HepG2 (cell line): ENCODE measurements around the gene MEF2B. TPM values are rescaled to one million over a fixed set of nuclear protein-coding genes. Genes with fewer than 3 reads are reported as not detected.

Experiments
- BCL6 ChIP-seq: IDR thresholded peaks from 2 replicates; pipeline ENCODE4 v1.6.1; 2016; ENCODE audit warnings: missing genetic modification reagents, missing compliant biosample characterization
- CBFB ChIP-seq: sonication (generic); formaldehyde crosslinking; IDR thresholded peaks from 2 replicates; pipeline ENCODE4 v1.4.0; 2020; ENCODE audit warnings: missing genetic modification reagents
- CHCHD3 ChIP-seq: sonication (generic); formaldehyde crosslinking; IDR thresholded peaks from 2 replicates; pipeline ENCODE4 v1.8.0; 2022; ENCODE audit warnings: mild to moderate bottlenecking, missing genetic modification reagents, moderate library complexity
- HDAC2 ChIP-seq: sonication (generic); formaldehyde crosslinking; IDR thresholded peaks from 2 replicates; pipeline ENCODE4 v1.4.0; 2020; ENCODE audit warnings: missing genetic modification reagents
- MIXL1 ChIP-seq: IDR thresholded peaks from 2 replicates; pipeline ENCODE4 v1.6.1; 2016
- NFKBIZ ChIP-seq: IDR thresholded peaks from 2 replicates; pipeline ENCODE4 v1.6.1; 2018; ENCODE audit warnings: missing genetic modification reagents, missing compliant biosample characterization
- NFRKB ChIP-seq: fragments of 450-650 bp; IDR thresholded peaks from 2 replicates; pipeline ENCODE4 v1.6.1; 2017
- PAF1 ChIP-seq: IDR thresholded peaks from 2 replicates; pipeline ENCODE4 v1.6.1; 2016; ENCODE audit warnings: missing genetic modification reagents, missing compliant biosample characterization
- RAD21 ChIP-seq: fragments of 450-650 bp; formaldehyde crosslinking; IDR thresholded peaks from 2 replicates; pipeline ENCODE4 v1.5.0; 2020; ENCODE audit warnings: mild to moderate bottlenecking
- SAP130 ChIP-seq: IDR thresholded peaks from 2 replicates; pipeline ENCODE4 v1.6.1; 2016; ENCODE audit warnings: low read depth
- TBX3 ChIP-seq: fragments of 450-650 bp; IDR thresholded peaks from 2 replicates; pipeline ENCODE4 v1.6.1; 2017; ENCODE audit warnings: antibody characterized with exemption, mild to moderate bottlenecking, inconsistent platforms, borderline replicate concordance
- THYN1 ChIP-seq: sonication (generic); formaldehyde crosslinking; IDR thresholded peaks from 2 replicates; pipeline ENCODE4 v1.8.1; 2023; ENCODE audit warnings: low read depth, mild to moderate bottlenecking, moderate library complexity, missing genetic modification reagents, borderline replicate concordance
- U2AF1 ChIP-seq: fragments of 200-400 bp; formaldehyde crosslinking; optimal IDR thresholded peaks from 2 replicates; pipeline ENCODE3; 2017; ENCODE audit warnings: mild to moderate bottlenecking, low read depth, low read length
- XRCC5 ChIP-seq: fragments of 200-400 bp; formaldehyde crosslinking; optimal IDR thresholded peaks from 2 replicates; pipeline ENCODE3; 2017; ENCODE audit warnings: mild to moderate bottlenecking, low read length
- ZBTB3 ChIP-seq: sonication (generic); formaldehyde crosslinking; IDR thresholded peaks from 2 replicates; pipeline ENCODE4 v1.4.0; 2020; ENCODE audit warnings: low read depth, mild to moderate bottlenecking, moderate library complexity, missing genetic modification reagents, borderline replicate concordance
- ZFP36L1 ChIP-seq: sonication (generic); formaldehyde crosslinking; IDR thresholded peaks from 2 replicates; pipeline ENCODE4 v1.8.0; 2022; ENCODE audit warnings: mild to moderate bottlenecking, missing genetic modification reagents, moderate library complexity
- ZFP90 ChIP-seq: sonication (generic); formaldehyde crosslinking; IDR thresholded peaks from 2 replicates; pipeline ENCODE4 v1.8.0; 2022; ENCODE audit warnings: missing genetic modification reagents, mild to moderate bottlenecking, inconsistent platforms, borderline replicate concordance
- ZNF816 ChIP-seq: sonication (generic); formaldehyde crosslinking; IDR thresholded peaks from 2 replicates; pipeline ENCODE4 v1.8.0; 2022; ENCODE audit warnings: missing genetic modification reagents, mild to moderate bottlenecking, borderline replicate concordance
- polyA plus RNA-seq, 8 experiments: library from polyadenylated mRNA; depleted of rRNA in 3 of 8; stranded (reverse) in 7 of 8; unstranded in 1 of 8; fragments of >200 nt; fragmentation: Illumina TruSeq in 4 of 8; extraction: Trizol in 4 of 8; gene quantifications; 2 replicates each; pipeline versions ENCODE4 v1.2.1 to v1.2.3, GENCODE V29; 2011 to 2016; ENCODE audit warnings: low read depth in 4 of 8, missing spikeins in 1 of 8, mixed read lengths in 1 of 8; ENCODE audit not compliant: insufficient read depth in 1 of 8
- total RNA-seq, 5 experiments: library from RNA; depleted of rRNA; stranded (reverse); fragments of >200 nt; fragmentation: Illumina TruSeq; extraction: Trizol; gene quantifications; 2 replicates each; pipeline ENCODE4 v1.2.3, GENCODE V29; 2016; ENCODE audit warnings: low read depth in 1 of 5
- TF ChIP-seq, protein P1 (sequence below): sonication (generic); formaldehyde crosslinking; IDR thresholded peaks from 2 replicates; pipeline ENCODE4 v1.9.0; 2021; ENCODE audit warnings: missing genetic modification reagents, mild to moderate bottlenecking, borderline replicate concordance
- TF ChIP-seq, protein P2 (sequence below): sonication (generic); formaldehyde crosslinking; conservative IDR thresholded peaks from 2 replicates; pipeline ENCODE4 v1.4.0; 2020; ENCODE audit warnings: missing genetic modification reagents
- TF ChIP-seq, protein P3 (sequence below): sonication (generic); formaldehyde crosslinking; conservative IDR thresholded peaks from 2 replicates; pipeline ENCODE4 v1.4.0; 2020; ENCODE audit warnings: missing genetic modification reagents
- TF ChIP-seq, protein P4 (sequence below): sonication (generic); formaldehyde crosslinking; IDR thresholded peaks from 2 replicates; pipeline ENCODE4 v1.4.0; 2020; ENCODE audit warnings: low read depth, mild to moderate bottlenecking, missing genetic modification reagents

Gene MEF2B
- total and polyA plus RNA-seq, 2 of the 13 experiments (the other 11 are each of a cell fraction or from before 2014, with no cell fraction given), result 1.2 to 1.7 TPM

DNA sequence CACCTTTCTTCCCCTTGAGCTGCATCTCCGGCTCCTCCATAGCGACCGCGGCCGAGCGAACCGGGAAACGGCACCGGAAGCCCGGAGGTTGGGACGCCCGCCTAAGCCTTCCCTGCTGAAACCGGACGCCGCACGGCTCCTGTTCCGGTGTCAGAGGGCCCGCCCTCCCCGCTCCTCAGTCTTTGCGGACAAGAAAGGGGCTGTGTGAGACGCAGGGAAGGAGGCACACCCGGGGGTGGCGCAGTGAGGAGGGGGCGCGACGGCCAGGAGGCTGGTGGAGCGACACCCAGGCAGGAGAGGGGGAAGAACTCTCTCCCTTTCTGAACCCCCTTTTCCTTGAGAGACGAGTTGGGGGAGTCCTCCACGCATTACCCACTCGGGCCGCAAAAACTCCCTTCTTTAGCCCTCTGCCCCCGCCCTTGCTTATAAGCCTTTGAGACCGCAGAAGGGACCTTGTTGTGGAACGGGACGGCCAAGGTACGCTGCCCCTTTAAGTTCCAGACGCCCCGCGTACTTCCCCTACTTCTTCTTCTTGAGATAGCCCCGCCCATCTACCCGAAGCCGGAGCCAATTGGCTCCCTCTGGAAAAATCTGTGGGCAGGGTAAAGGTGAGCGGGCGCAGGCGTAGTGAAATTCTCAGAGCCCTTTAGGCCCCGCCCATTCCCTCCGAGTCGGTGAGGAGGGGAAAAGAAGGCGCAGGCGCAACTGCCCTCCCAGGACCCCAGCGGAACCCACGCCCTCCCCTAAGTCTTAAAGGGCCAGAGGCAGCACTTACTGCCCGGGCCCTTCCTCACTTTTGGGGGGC, 22.2 kb upstream of the MEF2B start, which contains the start of the genes BORCS8 and RFXANK (continued):
- TF ChIP-seq NFKBIZ (peak; percentile 76; the same call in 1 of the 2 replicates), TBX3 (no peak), BCL6 (CRISPR knock-in tag) (peak; percentile 9; the same call in 1 of the 2 replicates), RAD21 (no peak; the same call in none of the 2 replicates), NFRKB (no peak), ZFP36L1 (CRISPR knock-in tag) (0 out of 2 replicates have a peak, but pooled peaks have one; percentile 80), U2AF1 (peak; percentile 97), CBFB (peak; percentile 81; the same call in 1 of the 2 replicates), THYN1 (CRISPR knock-in tag) (no peak), ZBTB3 (no peak), ZFP90 (CRISPR knock-in tag) (no peak), MIXL1 (CRISPR knock-in tag) (0 out of 2 replicates have a peak, but pooled peaks have one; percentile 58), SAP130 (CRISPR knock-in tag) (peak; percentile 96), CHCHD3 (CRISPR knock-in tag) (no peak), PAF1 (CRISPR knock-in tag) (no peak), ZNF816 (CRISPR knock-in tag) (no peak; the same call in 1 of the 2 replicates), HDAC2 (CRISPR knock-in tag) (peak; percentile 87), XRCC5 (peak; percentile 72)
- TF ChIP-seq, protein P1, sequence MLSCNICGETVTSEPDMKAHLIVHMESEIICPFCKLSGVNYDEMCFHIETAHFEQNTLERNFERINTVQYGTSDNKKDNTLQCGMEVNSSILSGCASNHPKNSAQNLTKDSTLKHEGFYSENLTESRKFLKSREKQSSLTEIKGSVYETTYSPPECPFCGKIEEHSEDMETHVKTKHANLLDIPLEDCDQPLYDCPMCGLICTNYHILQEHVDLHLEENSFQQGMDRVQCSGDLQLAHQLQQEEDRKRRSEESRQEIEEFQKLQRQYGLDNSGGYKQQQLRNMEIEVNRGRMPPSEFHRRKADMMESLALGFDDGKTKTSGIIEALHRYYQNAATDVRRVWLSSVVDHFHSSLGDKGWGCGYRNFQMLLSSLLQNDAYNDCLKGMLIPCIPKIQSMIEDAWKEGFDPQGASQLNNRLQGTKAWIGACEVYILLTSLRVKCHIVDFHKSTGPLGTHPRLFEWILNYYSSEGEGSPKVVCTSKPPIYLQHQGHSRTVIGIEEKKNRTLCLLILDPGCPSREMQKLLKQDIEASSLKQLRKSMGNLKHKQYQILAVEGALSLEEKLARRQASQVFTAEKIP (CRISPR knock-in tag), result no peak
- TF ChIP-seq, protein P2, sequence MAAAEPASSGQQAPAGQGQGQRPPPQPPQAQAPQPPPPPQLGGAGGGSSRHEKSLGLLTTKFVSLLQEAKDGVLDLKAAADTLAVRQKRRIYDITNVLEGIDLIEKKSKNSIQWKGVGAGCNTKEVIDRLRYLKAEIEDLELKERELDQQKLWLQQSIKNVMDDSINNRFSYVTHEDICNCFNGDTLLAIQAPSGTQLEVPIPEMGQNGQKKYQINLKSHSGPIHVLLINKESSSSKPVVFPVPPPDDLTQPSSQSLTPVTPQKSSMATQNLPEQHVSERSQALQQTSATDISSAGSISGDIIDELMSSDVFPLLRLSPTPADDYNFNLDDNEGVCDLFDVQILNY (CRISPR knock-in tag), result no peak
- TF ChIP-seq, protein P3, sequence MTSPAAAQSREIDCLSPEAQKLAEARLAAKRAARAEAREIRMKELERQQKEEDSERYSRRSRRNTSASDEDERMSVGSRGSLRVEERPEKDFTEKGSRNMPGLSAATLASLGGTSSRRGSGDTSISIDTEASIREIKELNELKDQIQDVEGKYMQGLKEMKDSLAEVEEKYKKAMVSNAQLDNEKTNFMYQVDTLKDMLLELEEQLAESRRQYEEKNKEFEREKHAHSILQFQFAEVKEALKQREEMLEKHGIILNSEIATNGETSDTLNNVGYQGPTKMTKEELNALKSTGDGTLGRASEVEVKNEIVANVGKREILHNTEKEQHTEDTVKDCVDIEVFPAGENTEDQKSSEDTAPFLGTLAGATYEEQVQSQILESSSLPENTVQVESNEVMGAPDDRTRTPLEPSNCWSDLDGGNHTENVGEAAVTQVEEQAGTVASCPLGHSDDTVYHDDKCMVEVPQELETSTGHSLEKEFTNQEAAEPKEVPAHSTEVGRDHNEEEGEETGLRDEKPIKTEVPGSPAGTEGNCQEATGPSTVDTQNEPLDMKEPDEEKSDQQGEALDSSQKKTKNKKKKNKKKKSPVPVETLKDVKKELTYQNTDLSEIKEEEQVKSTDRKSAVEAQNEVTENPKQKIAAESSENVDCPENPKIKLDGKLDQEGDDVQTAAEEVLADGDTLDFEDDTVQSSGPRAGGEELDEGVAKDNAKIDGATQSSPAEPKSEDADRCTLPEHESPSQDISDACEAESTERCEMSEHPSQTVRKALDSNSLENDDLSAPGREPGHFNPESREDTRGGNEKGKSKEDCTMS, result no peak
- TF ChIP-seq, protein P4, sequence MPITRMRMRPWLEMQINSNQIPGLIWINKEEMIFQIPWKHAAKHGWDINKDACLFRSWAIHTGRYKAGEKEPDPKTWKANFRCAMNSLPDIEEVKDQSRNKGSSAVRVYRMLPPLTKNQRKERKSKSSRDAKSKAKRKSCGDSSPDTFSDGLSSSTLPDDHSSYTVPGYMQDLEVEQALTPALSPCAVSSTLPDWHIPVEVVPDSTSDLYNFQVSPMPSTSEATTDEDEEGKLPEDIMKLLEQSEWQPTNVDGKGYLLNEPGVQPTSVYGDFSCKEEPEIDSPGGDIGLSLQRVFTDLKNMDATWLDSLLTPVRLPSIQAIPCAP (CRISPR knock-in tag), result no peak
